Activated CD8-positive, alpha-beta memory T cell treated with anti-CD3 and anti-CD28 coated beads, Interleukin-2, amount 50 U/mL, for 4 hours (primary cell): Measurements from ENCODE around the gene YBX1.
"Not testable (repeated sequence)": the region's sequence is repeated elsewhere in the genome, so short reads cannot be mapped to it uniquely, and the experiment has no call there.

ENCODE experiments used
- DNase-seq: peaks from one replicate; pipeline ENCODE4 v3.0.0-alpha.2; 2020

Gene YBX1

GRCh38 chr1:42681741-42682483, at the start of gene YBX1:
Gene YBX1, plus strand, starts transcription at chr1:42682418. Its CDS starts 148 bp downstream, at chr1:42682566.
- peak; percentile 93 for DNase-seq

GRCh38 chr1:42639116-42639515, 43.1 kb upstream of the YBX1 start:
- no peak for DNase-seq

GRCh38 chr1:42646056-42646455, 36.2 kb upstream of the YBX1 start:
- no peak for DNase-seq

GRCh38 chr1:42657201-42657600, 25.0 kb upstream of the YBX1 start:
- DNase-seq: no peak

GRCh38 chr1:42657981-42658876, 24.0 kb upstream of the YBX1 start, which contains the start of gene PPIH:
Gene PPIH, plus strand, starts transcription at chr1:42658423. Its CDS starts 24 bp downstream, at chr1:42658447.
- DNase-seq: peak; percentile 95

GRCh38 chr1:42658877-42659337, 23.3 kb upstream of the YBX1 start:
- DNase-seq: no peak

GRCh38 chr1:42660907-42661500, 21.2 kb upstream of the YBX1 start:
- no peak for DNase-seq

GRCh38 chr1:42669936-42670335, 12.3 kb upstream of the YBX1 start:
- DNase-seq: no peak

- no peak for DNase-seq
Observed at GRCh38 chr1:42670425-42670824, 11.8 kb upstream of the YBX1 start.

- DNase-seq: no peak
Observed at GRCh38 chr1:42674214-42674613, 8.0 kb upstream of the YBX1 start.

GRCh38 chr1:42674682-42675081, 7.5 kb upstream of the YBX1 start:
- no peak for DNase-seq

- no peak for DNase-seq
Observed at GRCh38 chr1:42675467-42675866, 6.8 kb upstream of the YBX1 start.

- no peak for DNase-seq
Observed at GRCh38 chr1:42676534-42677087, 5.6 kb upstream of the YBX1 start.

- DNase-seq: no peak
Observed at GRCh38 chr1:42679364-42679983, 2.7 kb upstream of the YBX1 start.

GRCh38 chr1:42680055-42680454, 2.2 kb upstream of the YBX1 start:
- DNase-seq: no peak

GRCh38 chr1:42680921-42681683, 1.1 kb upstream of the YBX1 start:
- no peak for DNase-seq

- not testable (repeated sequence) for DNase-seq
Observed at GRCh38 chr1:42682484-42682738, 193 bp downstream of the YBX1 start.

GRCh38 chr1:42682739-42683531, 717 bp downstream of the YBX1 start:
- peak; percentile 70 for DNase-seq

- no peak for DNase-seq
Observed at GRCh38 chr1:42684139-42684538, 1.9 kb downstream of the YBX1 start.

GRCh38 chr1:42686418-42686817, 4.2 kb downstream of the YBX1 start:
- no peak for DNase-seq

- no peak for DNase-seq
Observed at GRCh38 chr1:42689912-42690311, 7.7 kb downstream of the YBX1 start.
